Lower leg skin (tissue), 4 donors: ENCODE data around the gene ARPP21. TPM values are rescaled to one million over a fixed set of nuclear protein-coding genes. Genes with fewer than 3 reads are reported as not detected.

Source experiments
- DNase-seq, 2 donors: peaks; one replicate each; pipeline ENCODE4 v3.0.0-alpha.2; 2019; ENCODE audit warnings: low spot score in 2 of 2
- H3K4me3 ChIP-seq: fragments of 200-600 bp; sonication (generic); 2 replicates; pipeline ENCODE4 v1.5.1; 2017; ENCODE audit warnings: mild to moderate bottlenecking, low read depth; ENCODE audit not compliant: poor library complexity, severe bottlenecking
- POLR2A ChIP-seq, 2 donors: fragments of 450-650 bp; IDR thresholded peaks; one replicate each; pipeline ENCODE4 v1.6.1; 2016 to 2017; ENCODE audit warnings: antibody characterized with exemption in 2 of 2, mild to moderate bottlenecking in 1 of 2, moderate library complexity in 1 of 2
- WGBS, 2 donors: methylation state at CpG; one replicate each; pipeline ENCODE4 v1.1.5; 2018; 5-methylcytosine and 5-hydroxymethylcytosine counted together
- intact Hi-C: fragments of 100-400 bp; cut with DNase I; formaldehyde crosslinking; loops from one replicate; pipeline ENCODE4 v1.15.0; 2023; ENCODE audit warnings: low total_unique reads
- total RNA-seq, 4 donors: library from RNA; depleted of rRNA; stranded (reverse); fragments of >200 nt; gene quantifications; one replicate each; pipeline ENCODE4 v1.1.0, GENCODE V29; 2016
- TF ChIP-seq, protein P1 (sequence below), 3 donors: fragments of 450-650 bp; IDR thresholded peaks; one replicate each; pipeline ENCODE4 v1.5.1; 2016; ENCODE audit warnings: antibody characterized with exemption in 3 of 3, mild to moderate bottlenecking in 3 of 3, moderate library complexity in 2 of 3

Gene ARPP21
- total RNA-seq, 4 donors from 2014 or later = not detected

DNA sequence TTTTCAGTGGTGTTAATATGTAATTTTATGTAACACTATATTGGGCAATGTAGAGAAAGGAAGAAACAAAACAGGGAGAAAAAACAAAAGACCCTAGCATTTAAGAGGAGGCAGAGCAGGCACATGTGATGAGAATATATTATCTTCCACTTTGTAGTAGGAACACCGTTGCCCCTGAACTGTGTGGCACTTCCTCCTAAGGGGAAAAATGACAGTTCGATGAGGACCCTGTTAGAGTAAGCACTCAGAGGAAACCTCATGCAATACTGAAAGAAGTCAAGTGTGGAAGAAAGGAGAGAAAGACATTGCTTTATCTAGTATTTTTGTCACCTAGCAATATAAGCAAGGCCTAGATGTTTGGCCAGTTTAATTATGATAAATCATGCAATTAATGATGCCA is 32.2 kb downstream of the ARPP21 start:
- 76 to 77% methylated on average over 2 of the region's 2 CpGs for WGBS, 2 donors
- intact Hi-C loops = no loop called here
- H3K4me3 ChIP-seq = no peak overlapping the region
- TF ChIP-seq POLR2A (IDR thresholded peaks at IDR 0.05) = no peak
- TF ChIP-seq, protein P1, sequence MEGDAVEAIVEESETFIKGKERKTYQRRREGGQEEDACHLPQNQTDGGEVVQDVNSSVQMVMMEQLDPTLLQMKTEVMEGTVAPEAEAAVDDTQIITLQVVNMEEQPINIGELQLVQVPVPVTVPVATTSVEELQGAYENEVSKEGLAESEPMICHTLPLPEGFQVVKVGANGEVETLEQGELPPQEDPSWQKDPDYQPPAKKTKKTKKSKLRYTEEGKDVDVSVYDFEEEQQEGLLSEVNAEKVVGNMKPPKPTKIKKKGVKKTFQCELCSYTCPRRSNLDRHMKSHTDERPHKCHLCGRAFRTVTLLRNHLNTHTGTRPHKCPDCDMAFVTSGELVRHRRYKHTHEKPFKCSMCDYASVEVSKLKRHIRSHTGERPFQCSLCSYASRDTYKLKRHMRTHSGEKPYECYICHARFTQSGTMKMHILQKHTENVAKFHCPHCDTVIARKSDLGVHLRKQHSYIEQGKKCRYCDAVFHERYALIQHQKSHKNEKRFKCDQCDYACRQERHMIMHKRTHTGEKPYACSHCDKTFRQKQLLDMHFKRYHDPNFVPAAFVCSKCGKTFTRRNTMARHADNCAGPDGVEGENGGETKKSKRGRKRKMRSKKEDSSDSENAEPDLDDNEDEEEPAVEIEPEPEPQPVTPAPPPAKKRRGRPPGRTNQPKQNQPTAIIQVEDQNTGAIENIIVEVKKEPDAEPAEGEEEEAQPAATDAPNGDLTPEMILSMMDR (IDR thresholded peaks at IDR 0.05) = no peak
- DNase-seq = no peak

DNA sequence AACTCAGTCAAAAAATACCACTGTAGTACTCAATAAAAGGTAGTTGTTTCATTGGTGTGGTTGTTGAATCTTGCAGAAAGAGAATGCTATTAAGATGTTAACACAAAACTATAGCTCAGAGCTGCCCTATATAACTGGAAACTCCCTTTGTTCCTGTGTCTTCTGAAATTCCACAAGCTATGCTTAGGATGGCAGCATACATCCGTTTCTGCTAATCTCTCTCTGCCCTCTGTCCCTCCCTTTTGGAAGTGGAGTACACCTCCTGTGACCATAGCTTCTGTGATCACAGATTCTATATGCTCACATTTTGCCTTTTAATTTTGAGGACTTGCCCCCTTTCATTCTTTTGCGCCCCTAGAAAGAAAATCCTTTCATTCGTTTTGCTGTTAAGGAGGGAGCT is 33.7 kb downstream of the ARPP21 start:
- intact Hi-C loops = no loop called here
- 74 to 78% methylated on average over 3 of the region's 3 CpGs for WGBS, 2 donors
- TF ChIP-seq, protein P1 (IDR thresholded peaks at IDR 0.05) = no peak
- TF ChIP-seq POLR2A (IDR thresholded peaks at IDR 0.05) = no peak
- no peak for DNase-seq
- no peak overlapping the region for H3K4me3 ChIP-seq

DNA sequence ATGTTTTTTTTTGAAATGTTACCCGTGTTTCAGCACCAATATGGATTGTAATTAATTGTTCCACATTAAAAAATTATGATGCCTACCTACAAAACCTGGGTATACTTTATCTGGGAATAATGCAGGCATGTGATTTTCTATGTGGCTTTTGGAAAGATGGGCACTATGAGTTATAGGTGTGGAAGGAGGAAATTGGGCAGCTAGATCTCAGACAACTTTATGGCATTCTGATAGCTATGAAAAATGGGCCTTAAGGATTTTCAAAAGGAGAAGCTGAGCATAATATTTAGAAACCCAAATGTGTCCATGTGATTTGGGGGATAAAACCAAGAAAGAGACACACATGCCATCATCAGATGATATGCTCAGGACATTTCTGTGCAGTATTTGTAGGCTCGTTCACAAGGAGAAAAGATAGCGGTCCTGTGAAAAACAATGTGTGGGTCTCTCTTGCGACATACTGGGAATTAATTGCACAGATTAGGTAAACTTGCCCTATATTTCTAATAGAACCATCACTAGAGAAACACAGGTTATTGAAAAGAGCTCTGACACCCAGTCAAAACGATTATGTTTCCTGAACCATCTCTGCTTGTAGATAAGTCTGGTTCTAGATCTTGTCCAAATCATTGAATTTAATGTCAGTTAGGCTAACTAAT is 35.3 kb downstream of the ARPP21 start:
- WGBS, 2 donors = 84% methylated on average over 5 of the region's 5 CpGs
- no peak for DNase-seq
- no peak overlapping the region for H3K4me3 ChIP-seq
- no peak for TF ChIP-seq POLR2A (IDR thresholded peaks at IDR 0.05)
- TF ChIP-seq, protein P1 (IDR thresholded peaks at IDR 0.05) = no peak
- intact Hi-C loops = no loop called here

DNA sequence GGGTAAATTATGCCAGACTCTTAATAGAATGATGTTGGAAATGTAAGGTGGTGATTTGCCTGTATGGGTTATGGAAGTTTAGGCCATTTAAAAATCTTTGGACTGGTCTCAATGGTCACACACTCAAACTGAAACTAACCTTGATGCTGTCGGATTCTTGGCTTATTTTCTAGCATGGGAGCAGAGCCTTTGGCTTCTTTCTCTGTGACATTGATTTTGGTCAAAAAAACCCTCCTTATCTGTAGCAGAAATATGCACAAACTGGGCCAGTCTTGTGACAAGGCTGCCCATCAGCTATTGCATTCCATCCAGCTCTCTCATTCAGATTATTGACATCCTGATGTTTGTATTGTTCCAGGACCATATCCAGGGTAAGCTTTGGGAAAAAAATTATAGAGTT is 35.9 kb downstream of the ARPP21 start:
- no peak overlapping the region for H3K4me3 ChIP-seq
- intact Hi-C loops = no loop called here
- WGBS, 2 donors = 80% methylated on average over 1 of the region's 1 CpG
- DNase-seq = no peak
- TF ChIP-seq, protein P1 (IDR thresholded peaks at IDR 0.05) = no peak
- TF ChIP-seq POLR2A (IDR thresholded peaks at IDR 0.05) = no peak

DNA sequence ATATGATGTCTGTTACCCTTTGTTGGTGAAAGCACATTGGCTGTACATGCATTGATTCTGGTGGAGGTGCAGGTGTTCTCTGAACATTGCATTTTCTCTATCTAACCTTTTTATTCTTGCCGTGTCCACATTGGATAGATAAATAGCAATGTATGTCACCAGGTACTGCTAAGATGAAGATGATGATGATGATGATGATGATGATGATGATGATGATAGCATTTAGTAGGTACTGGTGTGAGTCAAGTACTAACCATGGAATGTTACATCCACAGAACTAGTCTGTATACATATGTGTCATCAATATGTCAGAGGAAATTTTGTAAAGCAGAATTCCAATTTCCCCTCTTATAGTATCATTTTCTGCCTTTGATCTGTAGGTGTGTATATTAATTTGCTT is 36.3 kb downstream of the ARPP21 start:
- H3K4me3 ChIP-seq = no peak overlapping the region
- 93 to 94% methylated on average over 1 of the region's 1 CpG for WGBS, 2 donors
- intact Hi-C loops = no loop called here
- no peak for DNase-seq
- TF ChIP-seq, protein P1 (IDR thresholded peaks at IDR 0.05) = no peak
- TF ChIP-seq POLR2A (IDR thresholded peaks at IDR 0.05) = no peak

DNA sequence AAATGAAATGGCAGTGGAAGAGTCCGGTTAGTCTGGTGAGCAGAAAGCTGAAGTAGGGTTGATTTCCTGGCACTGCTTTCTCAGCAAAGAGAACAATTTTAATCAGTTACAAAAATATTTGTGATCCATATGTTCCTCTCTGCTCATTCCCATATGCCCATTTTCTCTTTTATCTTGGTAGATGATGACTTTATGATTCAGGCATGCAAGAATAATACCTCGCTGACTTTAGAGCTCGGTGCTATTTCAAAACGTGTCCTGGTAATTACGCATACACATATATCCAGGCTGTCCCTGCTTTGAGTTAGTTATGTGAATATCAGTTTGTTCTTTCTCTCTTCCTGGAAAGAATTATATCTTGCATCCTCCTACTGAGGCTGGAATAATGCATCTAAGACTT is 38.5 kb downstream of the ARPP21 start:
- WGBS, 2 donors = 66 to 68% methylated on average over 5 of the region's 5 CpGs
- no peak overlapping the region for H3K4me3 ChIP-seq
- DNase-seq = no peak
- intact Hi-C loops = no loop called here
- TF ChIP-seq, protein P1 (IDR thresholded peaks at IDR 0.05) = no peak
- TF ChIP-seq POLR2A (IDR thresholded peaks at IDR 0.05) = no peak
